Fibroblast of pulmonary artery (primary cell): Measurements from ENCODE around the gene SGCD.

ENCODE experiments used
- DNase-seq: peaks from one replicate; pipeline ENCODE4 v3.0.0-alpha.2; 2010; ENCODE audit warnings: low read depth
- H3K4me3 ChIP-seq: replicated peaks from 2 replicates; pipeline ENCODE4 v1.5.1; 2011; ENCODE audit warnings: low read depth, mild to moderate bottlenecking, control low read depth, low read length, moderate library complexity
- TF ChIP-seq, protein P1 (sequence below): IDR thresholded peaks from 2 replicates; pipeline ENCODE4 v1.5.1; 2011; ENCODE audit warnings: mild to moderate bottlenecking, control low read depth, low read length, inconsistent platforms; ENCODE audit errors: missing control alignments

The SGCD gene

GRCh38 chr5:156475182-156476157, 148.5 kb downstream of the SGCD start:
- peak; percentile 91 for DNase-seq
- H3K4me3 ChIP-seq, result no peak overlapping the region
- TF ChIP-seq, protein P1, sequence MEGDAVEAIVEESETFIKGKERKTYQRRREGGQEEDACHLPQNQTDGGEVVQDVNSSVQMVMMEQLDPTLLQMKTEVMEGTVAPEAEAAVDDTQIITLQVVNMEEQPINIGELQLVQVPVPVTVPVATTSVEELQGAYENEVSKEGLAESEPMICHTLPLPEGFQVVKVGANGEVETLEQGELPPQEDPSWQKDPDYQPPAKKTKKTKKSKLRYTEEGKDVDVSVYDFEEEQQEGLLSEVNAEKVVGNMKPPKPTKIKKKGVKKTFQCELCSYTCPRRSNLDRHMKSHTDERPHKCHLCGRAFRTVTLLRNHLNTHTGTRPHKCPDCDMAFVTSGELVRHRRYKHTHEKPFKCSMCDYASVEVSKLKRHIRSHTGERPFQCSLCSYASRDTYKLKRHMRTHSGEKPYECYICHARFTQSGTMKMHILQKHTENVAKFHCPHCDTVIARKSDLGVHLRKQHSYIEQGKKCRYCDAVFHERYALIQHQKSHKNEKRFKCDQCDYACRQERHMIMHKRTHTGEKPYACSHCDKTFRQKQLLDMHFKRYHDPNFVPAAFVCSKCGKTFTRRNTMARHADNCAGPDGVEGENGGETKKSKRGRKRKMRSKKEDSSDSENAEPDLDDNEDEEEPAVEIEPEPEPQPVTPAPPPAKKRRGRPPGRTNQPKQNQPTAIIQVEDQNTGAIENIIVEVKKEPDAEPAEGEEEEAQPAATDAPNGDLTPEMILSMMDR, result peak; percentile 27

- no peak overlapping the region for H3K4me3 ChIP-seq
- no peak for DNase-seq
- TF ChIP-seq, protein P1, result no peak
Observed at GRCh38 chr5:156476158-156476551, 149.2 kb downstream of the SGCD start.

DNA sequence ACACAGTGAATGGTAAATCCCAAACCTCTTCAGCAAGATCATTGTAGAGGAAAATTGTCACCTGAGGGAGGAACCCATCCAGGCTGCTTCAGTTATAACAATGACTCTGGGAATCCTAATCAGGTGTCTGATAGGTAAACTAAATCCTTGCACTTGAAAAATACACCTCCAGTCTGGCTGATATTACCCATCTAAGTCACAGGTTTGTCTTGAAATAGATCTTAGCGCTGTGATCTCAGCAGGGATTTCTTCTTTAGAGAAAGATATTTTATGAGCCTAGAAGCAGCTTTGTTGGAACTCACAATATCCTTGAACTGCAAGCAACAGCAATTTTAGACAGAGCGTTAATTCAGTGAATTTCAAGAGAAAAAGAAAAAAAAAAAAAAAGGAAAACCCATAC, 149.7 kb downstream of the SGCD start:
- H3K4me3 ChIP-seq, result no peak overlapping the region
- TF ChIP-seq, protein P1, result no peak
- no peak for DNase-seq

DNA sequence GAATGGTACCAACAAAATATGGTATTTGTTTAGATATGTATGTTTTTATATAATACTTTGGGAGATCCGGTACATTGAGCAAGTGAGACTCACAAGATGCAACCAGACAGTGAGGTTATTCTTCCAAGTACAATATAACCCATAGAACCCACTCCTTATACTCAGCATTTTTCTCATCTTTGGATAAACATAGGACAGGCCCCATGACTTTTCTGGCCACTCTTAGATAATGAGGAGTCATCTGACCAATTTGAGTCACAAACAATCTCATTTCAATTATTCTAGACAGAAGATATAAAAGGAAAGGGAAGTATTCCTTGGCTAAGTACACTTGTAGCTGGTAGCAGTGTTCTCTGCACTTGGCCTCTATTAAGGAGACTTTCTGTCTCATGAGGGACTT, 150.2 kb downstream of the SGCD start:
- no peak for DNase-seq

GRCh38 chr5:156479849-156480248, 152.9 kb downstream of the SGCD start:
- DNase-seq, result peak; percentile 64
- H3K4me3 ChIP-seq, result no peak overlapping the region
- TF ChIP-seq, protein P1, result no peak

More for the DNA sequence above, 150.2 kb downstream of the SGCD start:
- TF ChIP-seq, protein P1, result no peak
- H3K4me3 ChIP-seq, result no peak overlapping the region

DNA sequence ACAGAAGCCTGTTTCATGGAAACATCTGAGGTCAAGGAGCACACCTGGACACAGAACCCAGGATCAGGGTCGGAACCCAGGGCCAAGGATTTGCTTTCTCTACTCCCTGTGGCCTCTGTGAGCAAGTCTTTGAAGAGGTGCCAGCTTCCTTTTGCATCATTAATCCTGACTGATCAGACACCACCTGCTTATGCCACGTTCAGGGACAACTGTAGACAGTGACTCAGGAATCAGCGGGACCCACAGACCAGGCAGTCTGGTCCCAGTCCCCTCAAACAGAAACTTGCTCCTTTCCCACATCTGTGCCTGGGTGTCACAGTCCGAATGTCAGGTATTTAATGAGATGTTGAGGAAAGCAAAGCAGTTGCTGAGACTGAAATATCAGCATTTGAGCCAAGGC, 154.8 kb downstream of the SGCD start:
- TF ChIP-seq, protein P1, result no peak
- no peak overlapping the region for H3K4me3 ChIP-seq
- no peak for DNase-seq
